SK-N-SH treated with all-trans-retinoic acid at 6 μM for 48 hours (cell line): ENCODE measurements around the gene COL6A5.

Experiments
- ARNTL ChIP-seq: fragments of 450-650 bp; formaldehyde crosslinking; IDR thresholded peaks from 2 replicates; pipeline ENCODE4 v1.5.0; 2020; ENCODE audit warnings: low read depth, mild to moderate bottlenecking, moderate library complexity, borderline replicate concordance
- CREB5 ChIP-seq: fragments of 250-450 bp; sonication (Bioruptor Pico); IDR thresholded peaks from 2 replicates; pipeline ENCODE4 v1.5.1; 2020; ENCODE audit warnings: low read depth, mild to moderate bottlenecking, moderate library complexity
- ESRRG ChIP-seq: fragments of 250-450 bp; sonication (Bioruptor Pico); IDR thresholded peaks from 2 replicates; pipeline ENCODE4 v1.6.1; 2021; ENCODE audit warnings: mild to moderate bottlenecking
- PATZ1 ChIP-seq: fragments of 250-450 bp; sonication (Bioruptor Pico); IDR thresholded peaks from 2 replicates; pipeline ENCODE4 v1.8.0; 2020; ENCODE audit warnings: mild to moderate bottlenecking, moderate library complexity, borderline replicate concordance
- POU6F1 ChIP-seq: fragments of 250-450 bp; sonication (Bioruptor Pico); IDR thresholded peaks from 2 replicates; pipeline ENCODE4 v1.8.0; 2021; ENCODE audit warnings: low read depth, mild to moderate bottlenecking, moderate library complexity, borderline replicate concordance
- RARB ChIP-seq: fragments of 250-450 bp; sonication (Bioruptor Pico); IDR thresholded peaks from 2 replicates; pipeline ENCODE4 v1.8.0; 2021; ENCODE audit warnings: mild to moderate bottlenecking, moderate library complexity
- TOX ChIP-seq: fragments of 250-450 bp; sonication (Bioruptor Pico); IDR thresholded peaks from 2 replicates; pipeline ENCODE4 v1.8.0; 2021; ENCODE audit warnings: mild to moderate bottlenecking, moderate library complexity, borderline replicate concordance
- ZC3H10 ChIP-seq: fragments of 250-450 bp; sonication (Bioruptor Pico); IDR thresholded peaks from 2 replicates; pipeline ENCODE4 v1.5.1; 2021; ENCODE audit warnings: mild to moderate bottlenecking, moderate library complexity
- ZNF565 ChIP-seq: fragments of 450-650 bp; formaldehyde crosslinking; conservative IDR thresholded peaks from 2 replicates; pipeline ENCODE4 v1.5.0; 2020; ENCODE audit warnings: low read depth, mild to moderate bottlenecking, moderate library complexity

GRCh38 chr3:130395331-130395730, 49.9 kb downstream of the COL6A5 start:
- TF ChIP-seq ESRRG (no peak), CREB5 (CRISPR knock-in tag) (no peak), RARB (CRISPR knock-in tag) (no peak), ZC3H10 (CRISPR knock-in tag) (no peak), ZNF565 (CRISPR knock-in tag) (no peak), ARNTL (CRISPR knock-in tag) (no peak), POU6F1 (CRISPR knock-in tag) (no peak), TOX (CRISPR knock-in tag) (no peak), PATZ1 (CRISPR knock-in tag) (no peak)
